Measurements from ENCODE around the gene PTBP1.
"Not testable (repeated sequence)": the region's sequence is repeated elsewhere in the genome, so short reads cannot be mapped to it uniquely, and the experiment has no call there.

PTBP1 gene

DNA sequence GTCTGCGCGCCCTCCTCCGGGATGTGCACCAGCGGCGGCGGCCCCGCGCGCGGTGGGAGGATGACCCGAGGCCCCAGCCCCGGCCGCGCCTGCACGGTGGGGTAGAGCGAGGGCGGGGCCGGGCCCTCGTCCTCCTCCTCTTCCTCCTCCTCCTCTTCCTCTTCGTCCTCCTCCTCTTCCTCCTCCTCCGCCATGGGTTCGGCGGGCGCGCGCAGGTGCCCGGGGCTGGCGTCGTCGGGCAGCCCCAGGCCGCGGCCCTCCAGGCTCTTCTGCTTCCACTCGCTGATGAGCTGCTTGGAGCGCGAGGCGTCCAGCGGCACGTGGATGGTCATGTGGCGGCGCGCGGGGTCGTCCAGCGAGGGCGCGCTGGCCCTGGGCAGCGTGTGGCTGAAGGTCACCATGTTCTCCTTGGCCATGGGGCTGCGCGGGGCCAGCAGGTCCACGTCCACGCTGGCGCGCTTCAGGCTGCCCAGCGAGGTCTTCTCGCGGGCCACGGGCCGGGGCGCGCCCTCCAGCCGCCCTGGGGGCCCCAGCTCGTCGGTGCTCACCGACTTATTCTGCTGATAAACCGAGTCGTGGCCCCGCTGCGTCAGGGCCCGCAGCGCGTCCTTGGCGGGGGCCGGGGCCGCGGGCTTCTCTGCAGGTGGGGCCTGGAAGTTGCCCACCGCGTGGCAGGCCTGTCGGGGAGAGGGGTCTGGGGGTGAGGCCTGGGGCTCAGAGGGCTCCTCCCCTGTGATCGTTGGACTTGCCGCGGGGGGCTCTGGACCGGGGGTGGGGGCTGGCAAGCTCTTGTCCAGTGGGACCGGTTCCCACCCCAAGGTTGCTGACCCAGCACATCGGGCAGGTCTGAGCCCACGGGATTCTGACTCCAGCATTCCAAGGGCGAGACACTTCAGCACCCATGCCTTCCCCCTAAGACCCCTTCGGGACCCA is 16.2 kb downstream of the PTBP1 start:
- Mint-ChIP-seq H3K4me3 (peak overlapping the region in 1 of 2 donors; percentile 29), H3K9me3 (peaks cover 4 to 16% of the 10 kb centered on the region in 2 donors), H3K27me3 (no peaks in the 10 kb centered on the region), H3K4me1 (ENCODE audit: low read depth in 2 of 2) (peaks cover 3 to 4% of the 10 kb centered on the region in 2 donors), H3K36me3 (ENCODE audit: insufficient read depth) (peaks cover 91% of the 10 kb centered on the region), H3K27ac (peak overlapping the region; percentile 38 to 92)
- DNase-seq: no peak
- ATAC-seq (replicated peaks): no peak

GRCh38 chr19:814152-815078 is 17.2 kb downstream of the PTBP1 start:
- H3K36me3 Mint-ChIP-seq (ENCODE audit: insufficient read depth): peaks cover 82% of the 10 kb centered on the region
- ATAC-seq (replicated peaks) (peak; percentile 9), DNase-seq (no peak)
- no peaks in the 10 kb centered on the region for H3K27me3 Mint-ChIP-seq
- peaks cover 4 to 16% of the 10 kb centered on the region in 2 donors for H3K9me3 Mint-ChIP-seq
- peak overlapping the region in 1 of 2 donors; percentile 62 for H3K4me3 Mint-ChIP-seq
- peaks cover 3 to 4% of the 10 kb centered on the region in 2 donors for H3K4me1 Mint-ChIP-seq (ENCODE audit: low read depth in 2 of 2)
- H3K27ac Mint-ChIP-seq: peak overlapping the region; percentile 38 to 92

- ATAC-seq (replicated peaks) (peak; percentile 16), DNase-seq (no peak)
- Mint-ChIP-seq H3K9me3 (peaks cover 4 to 16% of the 10 kb centered on the region in 2 donors), H3K27ac (peak overlapping the region in 1 of 2 donors; percentile 92), H3K27me3 (no peaks in the 10 kb centered on the region), H3K36me3 (ENCODE audit: insufficient read depth) (peaks cover 81% of the 10 kb centered on the region), H3K4me3 (peak overlapping the region in 1 of 2 donors; percentile 62), H3K4me1 (ENCODE audit: low read depth in 2 of 2) (peaks cover 3 to 4% of the 10 kb centered on the region in 2 donors)
These were observed 18.0 kb downstream of the PTBP1 start for GRCh38 chr19:815079-815774.

- H3K4me1 Mint-ChIP-seq (ENCODE audit: low read depth in 2 of 2): peaks cover 3 to 4% of the 10 kb centered on the region in 2 donors
- no peaks in the 10 kb centered on the region for H3K27me3 Mint-ChIP-seq
- peak overlapping the region; percentile 6 to 92 for H3K27ac Mint-ChIP-seq
- peaks cover 75% of the 10 kb centered on the region for H3K36me3 Mint-ChIP-seq (ENCODE audit: insufficient read depth)
- ATAC-seq (replicated peaks): peak; percentile 13
- peaks cover 4 to 16% of the 10 kb centered on the region in 2 donors for H3K9me3 Mint-ChIP-seq
- peak overlapping the region in 1 of 2 donors; percentile 16 for H3K4me3 Mint-ChIP-seq
- DNase-seq: no peak
These were observed 18.7 kb downstream of the PTBP1 start for GRCh38 chr19:815775-816499.

DNA sequence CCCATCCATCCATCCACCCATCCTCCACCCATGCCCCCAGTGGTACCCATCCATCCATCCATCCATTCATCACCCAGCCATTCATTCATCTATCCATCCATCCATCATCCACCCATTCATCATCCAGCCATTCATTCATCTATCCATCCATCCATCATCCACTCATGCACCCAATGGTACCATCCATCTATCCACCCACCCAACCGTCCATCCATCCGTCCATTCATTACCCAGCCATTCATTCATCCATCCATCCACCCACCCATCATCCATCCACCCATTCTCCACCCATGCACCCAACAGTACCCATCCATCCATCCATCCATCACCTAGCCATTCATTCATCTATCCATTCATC is 19.2 kb downstream of the PTBP1 start:
- Mint-ChIP-seq H3K9me3 (peaks cover 4 to 16% of the 10 kb centered on the region in 2 donors), H3K27ac (peak overlapping the region; percentile 6 to 92), H3K27me3 (no peaks in the 10 kb centered on the region), H3K36me3 (ENCODE audit: insufficient read depth) (peaks cover 69% of the 10 kb centered on the region), H3K4me3 (no peak overlapping the region), H3K4me1 (ENCODE audit: low read depth in 2 of 2) (peaks cover 3 to 4% of the 10 kb centered on the region in 2 donors)
- no peak for ATAC-seq (replicated peaks)
- DNase-seq: no peak

- not testable (repeated sequence) for DNase-seq; H3K4me1 Mint-ChIP-seq (ENCODE audit: low read depth in 2 of 2); ATAC-seq (replicated peaks); H3K4me3 Mint-ChIP-seq
- peaks cover 46% of the 10 kb centered on the region for H3K36me3 Mint-ChIP-seq (ENCODE audit: insufficient read depth)
- H3K9me3 Mint-ChIP-seq: peaks cover 4 to 16% of the 10 kb centered on the region in 2 donors
- H3K27ac Mint-ChIP-seq: peak overlapping the region in 1 of 2 donors; percentile 44
- H3K27me3 Mint-ChIP-seq: peaks cover 7 to 24% of the 10 kb centered on the region in 2 donors
These were observed 23.0 kb downstream of the PTBP1 start for GRCh38 chr19:820212-820611.

- no peak overlapping the region for H3K27ac Mint-ChIP-seq
- H3K27me3 Mint-ChIP-seq: peaks cover 7 to 25% of the 10 kb centered on the region in 2 donors
- ATAC-seq (replicated peaks): no peak
- peaks cover 3% of the 10 kb centered on the region in 2 donors for H3K4me1 Mint-ChIP-seq (ENCODE audit: low read depth in 2 of 2)
- peaks cover 35% of the 10 kb centered on the region for H3K36me3 Mint-ChIP-seq (ENCODE audit: insufficient read depth)
- peak overlapping the region in 1 of 2 donors; percentile 47 for H3K4me3 Mint-ChIP-seq
- DNase-seq: no peak
- peaks cover 4 to 7% of the 10 kb centered on the region in 2 donors for H3K9me3 Mint-ChIP-seq
These were observed 24.1 kb downstream of the PTBP1 start for GRCh38 chr19:821231-821824.

- Mint-ChIP-seq H3K36me3 (ENCODE audit: insufficient read depth) (peaks cover 31% of the 10 kb centered on the region), H3K27ac (no peak within 1 kb of the TSS), H3K9me3 (peaks cover 0 to under 1% of the 10 kb centered on the region in 2 donors), H3K4me1 (ENCODE audit: low read depth in 2 of 2) (peaks cover 0 to 3% of the 10 kb centered on the region in 2 donors), H3K27me3 (peaks cover 7 to 25% of the 10 kb centered on the region in 2 donors), H3K4me3 (peak within 1 kb of the TSS; percentile 10 to 47)
- no peak for DNase-seq
- ATAC-seq (replicated peaks): no peak
These were observed 24.7 kb downstream of the PTBP1 start, which contains the start of gene PLPPR3 for GRCh38 chr19:821825-822503. Gene PLPPR3 (minus strand): TSS chr19:821955. CDS start chr19:821559, 396 bp downstream.

DNA sequence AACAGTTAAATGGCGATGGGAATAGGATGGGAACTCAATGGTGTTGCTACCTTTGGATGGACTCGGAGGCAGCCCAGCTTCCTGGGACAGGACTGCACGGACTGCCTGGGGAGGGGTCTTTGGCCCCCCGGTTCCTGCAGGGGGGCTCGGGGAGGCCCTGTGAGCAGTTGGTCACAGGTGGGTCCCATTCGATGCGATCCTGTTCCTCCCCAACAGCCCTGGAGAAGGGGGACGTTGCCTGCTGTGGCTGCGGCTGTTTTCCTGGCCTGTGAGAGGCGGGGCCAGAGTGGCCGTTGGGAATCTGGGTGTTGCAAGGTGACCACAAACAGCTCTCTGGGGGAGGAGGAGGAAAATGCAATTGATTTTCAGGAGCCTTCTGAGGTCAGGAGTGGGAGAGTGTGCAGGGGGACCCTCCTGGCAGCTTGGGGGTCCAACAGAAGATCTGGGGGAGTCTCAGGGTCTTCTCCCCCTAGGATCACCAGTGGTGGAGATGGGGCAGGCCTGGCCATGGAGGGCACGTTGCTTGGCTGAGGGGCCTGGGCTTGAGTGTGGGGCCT is 26.4 kb downstream of the PTBP1 start:
- peaks cover 0 to 2% of the 10 kb centered on the region in 2 donors for H3K4me1 Mint-ChIP-seq (ENCODE audit: low read depth in 2 of 2)
- peak overlapping the region in 1 of 2 donors; percentile 84 for H3K27ac Mint-ChIP-seq
- peaks cover 20% of the 10 kb centered on the region for H3K36me3 Mint-ChIP-seq (ENCODE audit: insufficient read depth)
- peak overlapping the region in 1 of 2 donors; percentile 25 for H3K4me3 Mint-ChIP-seq
- H3K27me3 Mint-ChIP-seq: peaks cover 7 to 25% of the 10 kb centered on the region in 2 donors
- ATAC-seq (replicated peaks) (no peak), DNase-seq (no peak)
- H3K9me3 Mint-ChIP-seq: no peaks in the 10 kb centered on the region

DNA sequence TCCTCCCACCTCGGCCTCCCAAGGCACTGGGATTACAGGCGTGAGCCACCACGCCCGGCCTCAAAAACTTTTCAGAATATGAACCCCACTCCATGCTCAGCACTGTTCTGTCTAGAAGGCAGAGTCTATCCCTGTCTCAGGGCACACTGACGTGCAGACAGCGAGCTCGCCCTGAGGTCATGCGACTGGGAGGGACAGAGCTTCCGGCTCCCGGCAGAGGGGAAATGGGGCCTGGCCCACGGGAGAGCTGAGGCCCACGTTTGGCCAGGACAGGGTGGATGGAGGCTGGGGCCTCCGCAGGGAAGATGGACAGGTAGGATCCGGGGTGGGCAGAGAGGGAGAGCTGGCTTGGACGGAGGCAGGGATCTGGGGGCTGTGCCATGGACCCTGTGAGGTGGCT is 27.6 kb downstream of the PTBP1 start:
- Mint-ChIP-seq H3K9me3 (no peaks in the 10 kb centered on the region), H3K27ac (no peak overlapping the region), H3K36me3 (ENCODE audit: insufficient read depth) (peaks cover 16% of the 10 kb centered on the region), H3K27me3 (peaks cover 7 to 25% of the 10 kb centered on the region in 2 donors), H3K4me1 (ENCODE audit: low read depth in 2 of 2) (peaks cover 0 to 2% of the 10 kb centered on the region in 2 donors), H3K4me3 (no peak overlapping the region)
- no peak for DNase-seq
- no peak for ATAC-seq (replicated peaks)

DNA sequence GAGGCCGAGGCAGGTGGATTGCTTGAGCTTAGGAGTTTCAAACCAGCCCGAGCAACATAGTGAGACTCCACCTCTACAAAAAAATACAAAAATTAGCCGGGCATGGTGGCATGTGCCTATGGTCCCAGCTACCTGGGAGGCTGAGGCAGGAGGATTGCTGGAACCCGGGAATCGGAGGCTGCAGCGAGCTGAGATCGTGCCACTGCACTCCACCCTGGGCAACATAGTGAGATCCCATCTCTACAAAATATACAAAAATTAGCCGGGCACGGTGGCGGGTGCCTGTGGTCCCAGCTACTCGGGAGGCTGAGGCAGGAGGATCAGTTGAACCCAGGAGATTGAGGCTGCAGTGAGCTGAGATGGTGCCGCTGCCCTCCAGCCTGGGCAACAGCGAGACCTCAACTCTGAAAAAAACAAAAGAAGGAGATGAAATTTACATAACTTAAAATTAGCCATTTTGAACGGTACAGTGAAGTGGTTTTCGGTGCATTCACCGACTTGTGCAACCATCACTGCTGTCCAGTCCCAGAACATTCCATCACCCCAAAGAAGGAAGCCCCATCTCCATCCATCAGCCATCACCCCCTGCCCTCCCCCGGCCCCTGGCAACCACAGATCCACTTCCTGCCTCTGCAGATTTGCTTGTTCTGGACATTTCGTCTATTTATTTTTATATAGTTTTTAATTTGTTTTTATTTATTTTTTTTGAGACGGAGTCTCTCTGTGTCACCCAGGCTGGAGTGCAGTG is 28.8 kb downstream of the PTBP1 start:
- H3K27me3 Mint-ChIP-seq: peaks cover 7 to 29% of the 10 kb centered on the region in 2 donors
- H3K4me3 Mint-ChIP-seq: no peak overlapping the region
- ATAC-seq (replicated peaks): no peak
- H3K9me3 Mint-ChIP-seq: no peaks in the 10 kb centered on the region
- H3K4me1 Mint-ChIP-seq (ENCODE audit: low read depth in 2 of 2): peaks cover 0 to 2% of the 10 kb centered on the region in 2 donors
- DNase-seq: no peak
- no peak overlapping the region for H3K27ac Mint-ChIP-seq
- peaks cover 12% of the 10 kb centered on the region for H3K36me3 Mint-ChIP-seq (ENCODE audit: insufficient read depth)

Data from effector memory CD8-positive, alpha-beta T cell (primary cell).